H1 (cell line): ENCODE results near the gene GCSAM. TPM values are rescaled to one million over a fixed set of nuclear protein-coding genes. Genes with fewer than 3 reads are reported as not detected.

Experiments used
- CTCF ChIA-PET: fragments of 300-600 bp; sonication (Branson Sonifier 250); formaldehyde crosslinking; loops from one replicate; lab custom pipeline; 2021; ENCODE audit not compliant: partially characterized antibody; lab: Charles Lee
- POLR2A ChIA-PET: fragments of 300-600 bp; sonication (Branson Sonifier 250); formaldehyde crosslinking; loops from one replicate; lab custom pipeline; 2021; ENCODE audit warnings: inconsistent platforms; ENCODE audit not compliant: partially characterized antibody; lab: Charles Lee
- DNase-seq, 2 experiments: peaks; one replicate each; pipeline versions ENCODE4 v3.0.0 to v3.0.0-alpha.2; 2010 to 2022; ENCODE audit warnings: low spot score in 2 of 2, low read depth in 1 of 2, mixed read lengths in 1 of 2
- FAIRE-seq: peaks from 2 replicates; lab custom pipeline; 2011; peaks lifted over from hg19 to GRCh38; lab: Jason Lieb, UNC
- H2AFZ ChIP-seq: 2 replicates; pipeline ENCODE4 v1.8.1; 2012; ENCODE audit warnings: low read length, inconsistent platforms
- H2AK5ac ChIP-seq: 2 replicates; pipeline ENCODE4 v1.6.1; 2013; ENCODE audit warnings: low read depth, low read length
- H2BK120ac ChIP-seq: replicated peaks from 2 replicates; pipeline ENCODE3; 2013; ENCODE audit warnings: low read depth, low read length, inconsistent platforms
- H2BK12ac ChIP-seq: 2 replicates; pipeline ENCODE4 v1.6.1; 2013; ENCODE audit warnings: low read depth, low read length
- H2BK15ac ChIP-seq: 2 replicates; pipeline ENCODE4 v1.6.1; 2013; ENCODE audit warnings: low read length
- H2BK20ac ChIP-seq: 2 replicates; pipeline ENCODE4 v1.6.1; 2013; ENCODE audit warnings: low read length
- H2BK5ac ChIP-seq: 2 replicates; pipeline ENCODE4 v1.6.1; 2013; ENCODE audit warnings: low read depth, low read length
- H3K14ac ChIP-seq: 2 replicates; pipeline ENCODE4 v1.6.1; 2013; ENCODE audit warnings: inconsistent platforms; ENCODE audit not compliant: insufficient read length
- H3K18ac ChIP-seq: 2 replicates; pipeline ENCODE4 v1.6.1; 2013; ENCODE audit warnings: low read length; ENCODE audit errors: extremely low read depth
- H3K23ac ChIP-seq: 2 replicates; pipeline ENCODE4 v1.6.1; 2013; ENCODE audit warnings: inconsistent platforms; ENCODE audit not compliant: insufficient read length
- H3K23me2 ChIP-seq: 2 replicates; pipeline ENCODE4 v1.6.1; 2013; ENCODE audit warnings: low read depth, low read length
- H3K27ac ChIP-seq: 2 replicates; pipeline ENCODE4 v1.6.1; 2011; ENCODE audit warnings: low read depth, low read length, inconsistent platforms
- H3K27me3 ChIP-seq, 4 experiments: replicated peaks in 1 of 4; 1 replicate in 1 of 4; 2 replicates in 3 of 4; pipeline versions ENCODE4 v1.6.1 to v1.8.1; 2011 to 2013; ENCODE audit warnings: low read length in 3 of 4, mild to moderate bottlenecking in 3 of 4, inconsistent platforms in 2 of 4, mixed read lengths in 2 of 4, moderate library complexity in 1 of 4; ENCODE audit not compliant: control insufficient read depth in 3 of 4, insufficient read depth in 3 of 4; ENCODE audit errors: extremely low read depth in 1 of 4
- H3K36me3 ChIP-seq, 4 experiments: 2 replicates each; pipeline versions ENCODE4 v1.6.1 to v1.8.1; 2011 to 2013; ENCODE audit warnings: mild to moderate bottlenecking in 4 of 4, low read length in 3 of 4, moderate library complexity in 2 of 4, control low read depth in 1 of 4, inconsistent platforms in 1 of 4; ENCODE audit not compliant: insufficient read depth in 4 of 4, control insufficient read depth in 2 of 4
- H3K4ac ChIP-seq: replicated peaks from 2 replicates; pipeline ENCODE3; 2013; ENCODE audit warnings: low read length, low read depth, mixed read lengths, inconsistent platforms; ENCODE audit not compliant: insufficient read length
- H3K4me1 ChIP-seq, 4 experiments: replicated peaks in 1 of 4; 1 replicate in 1 of 4; 2 replicates in 3 of 4; pipeline versions ENCODE4 v1.6.1 to v1.8.1; 2011 to 2013; ENCODE audit warnings: low read length in 3 of 4, inconsistent platforms in 2 of 4, mixed read lengths in 1 of 4; ENCODE audit not compliant: insufficient read depth in 4 of 4, control insufficient read depth in 3 of 4
- H3K4me2 ChIP-seq, 2 experiments: 2 replicates each; pipeline versions ENCODE4 v1.6.1 to v1.8.1; 2011 to 2013; ENCODE audit warnings: low read depth in 2 of 2, low read length in 2 of 2, control low read depth in 1 of 2, inconsistent platforms in 1 of 2, mild to moderate bottlenecking in 1 of 2; ENCODE audit not compliant: insufficient read depth in 1 of 2
- H3K4me3 ChIP-seq, 4 experiments: fragments of 200-600, 300-600 bp in 1 of 4; sonication (generic), shearing (Covaris generic), sonication (Bioruptor Twin) in 1 of 4; 2 replicates each; pipeline versions ENCODE4 v1.5.1 to v1.8.1; 2011 to 2016; ENCODE audit warnings: low read length in 4 of 4, low read depth in 3 of 4, control low read depth in 2 of 4, inconsistent platforms in 2 of 4, mild to moderate bottlenecking in 2 of 4, mixed read lengths in 1 of 4, moderate library complexity in 1 of 4; ENCODE audit not compliant: insufficient read depth in 2 of 4; ENCODE audit errors: extremely low read depth in 1 of 4
- H3K56ac ChIP-seq: replicated peaks from 2 replicates; pipeline ENCODE3; 2013; ENCODE audit warnings: low read depth, mild to moderate bottlenecking, mixed read lengths, low read length, inconsistent platforms; ENCODE audit not compliant: insufficient read length
- H3K79me1 ChIP-seq: 2 replicates; pipeline ENCODE4 v1.6.1; 2013; ENCODE audit warnings: low read depth, low read length, control low read depth
- H3K79me2 ChIP-seq, 2 experiments: 2 replicates each; pipeline versions ENCODE4 v1.6.1 to v1.8.1; 2012 to 2013; ENCODE audit warnings: low read length in 2 of 2, mild to moderate bottlenecking in 2 of 2, inconsistent platforms in 1 of 2; ENCODE audit not compliant: insufficient read depth in 2 of 2, control insufficient read depth in 1 of 2
- H3K9ac ChIP-seq, 4 experiments: replicated peaks in 1 of 4; 1 replicate in 1 of 4; 2 replicates in 3 of 4; pipeline versions ENCODE4 v1.6.1 to v1.8.1; 2011 to 2013; ENCODE audit warnings: low read depth in 3 of 4, low read length in 3 of 4, control low read depth in 2 of 4, mild to moderate bottlenecking in 2 of 4, moderate library complexity in 2 of 4, inconsistent platforms in 1 of 4; ENCODE audit errors: extremely low read depth in 1 of 4
- H3K9me3 ChIP-seq, 2 experiments: 2 replicates each; pipeline versions ENCODE4 v1.6.1 to v1.8.1; 2012 to 2013; ENCODE audit warnings: mild to moderate bottlenecking in 2 of 2, moderate library complexity in 2 of 2, control low read depth in 1 of 2, inconsistent platforms in 1 of 2, low read depth in 1 of 2, low read length in 1 of 2, mixed read lengths in 1 of 2; ENCODE audit not compliant: insufficient read depth in 2 of 2
- H4K20me1 ChIP-seq, 2 experiments: replicated peaks in 1 of 2; 2 replicates each; pipeline versions ENCODE3 to v1.8.1; 2011 to 2013; ENCODE audit warnings: inconsistent platforms in 2 of 2, low read length in 2 of 2, mild to moderate bottlenecking in 1 of 2; ENCODE audit not compliant: insufficient read depth in 2 of 2, control insufficient read depth in 1 of 2
- H4K5ac ChIP-seq: 2 replicates; pipeline ENCODE4 v1.6.1; 2013; ENCODE audit warnings: low read length, low read depth, mixed read lengths, inconsistent platforms; ENCODE audit not compliant: insufficient read length
- H4K8ac ChIP-seq: 2 replicates; pipeline ENCODE4 v1.8.0; 2013; ENCODE audit warnings: mild to moderate bottlenecking, moderate library complexity, low read length, inconsistent platforms; ENCODE audit not compliant: insufficient read depth; ENCODE audit errors: extremely low read depth
- H4K91ac ChIP-seq: replicated peaks from 2 replicates; pipeline ENCODE3; 2013; ENCODE audit warnings: low read length, mixed read lengths, inconsistent platforms; ENCODE audit not compliant: insufficient read length
- ASH2L ChIP-seq: fragments of 200-600, 300-600 bp; sonication (generic); IDR thresholded peaks from one replicate; pipeline ENCODE4 v1.7.1; 2017; ENCODE audit warnings: low read length
- BCL11A ChIP-seq, 2 experiments: IDR thresholded peaks; one replicate each; pipeline ENCODE4 v1.6.1; 2011; ENCODE audit warnings: low read depth in 2 of 2, low read length in 2 of 2, mild to moderate bottlenecking in 2 of 2
- CHD2 ChIP-seq: IDR thresholded peaks from 2 replicates; pipeline ENCODE4 v1.6.1; 2012; ENCODE audit warnings: low read length, improper control_type of control experiment
- EZH2 ChIP-seq: fragments of 200-600 bp; sonication (generic); IDR thresholded peaks from 2 replicates; pipeline ENCODE4 v1.7.1; 2012; ENCODE audit warnings: low read depth, mild to moderate bottlenecking, moderate library complexity, low read length, inconsistent platforms; ENCODE audit not compliant: severe bottlenecking
- GTF2F1 ChIP-seq: IDR thresholded peaks from 2 replicates; pipeline ENCODE4 v1.6.1; 2012; ENCODE audit warnings: low read depth, low read length, improper control_type of control experiment, borderline replicate concordance
- HDAC2 ChIP-seq, 2 experiments: fragments of 300-600 bp in 1 of 2; sonication (generic) in 1 of 2; IDR thresholded peaks; 2 replicates each; pipeline ENCODE4 v1.6.1; 2011 to 2012; ENCODE audit warnings: low read depth in 2 of 2, low read length in 2 of 2, mild to moderate bottlenecking in 2 of 2, moderate library complexity in 2 of 2, borderline replicate concordance in 1 of 2, inconsistent platforms in 1 of 2
- NANOG ChIP-seq: IDR thresholded peaks from 2 replicates; pipeline ENCODE4 v1.6.1; 2011; ENCODE audit warnings: low read length, low read depth, mild to moderate bottlenecking, inconsistent platforms; ENCODE audit not compliant: insufficient read depth, poor library complexity, severe bottlenecking
- RBBP5 ChIP-seq: IDR thresholded peaks from 2 replicates; pipeline ENCODE4 v1.7.1; 2012; ENCODE audit warnings: low read depth, mild to moderate bottlenecking, inconsistent platforms, low read length, moderate library complexity, borderline replicate concordance
- SIN3A ChIP-seq, 2 experiments: IDR thresholded peaks in 1 of 2; conservative IDR thresholded peaks in 1 of 2; 2 replicates each; pipeline ENCODE4 v1.6.1; 2011 to 2012; ENCODE audit warnings: low read length in 2 of 2, improper control_type of control experiment in 1 of 2, low read depth in 1 of 2, mild to moderate bottlenecking in 1 of 2
- TCF12 ChIP-seq: IDR thresholded peaks from 2 replicates; pipeline ENCODE4 v1.6.1; 2011; ENCODE audit warnings: low read depth, mild to moderate bottlenecking, low read length
- TEAD4 ChIP-seq: IDR thresholded peaks from 2 replicates; pipeline ENCODE4 v1.6.1; 2012; ENCODE audit warnings: low read depth, low read length, inconsistent platforms, mixed read lengths
- ZNF274 ChIP-seq: IDR thresholded peaks from 2 replicates; pipeline ENCODE4 v1.7.0; 2012; ENCODE audit warnings: low read length, borderline replicate concordance; ENCODE audit errors: extremely low read depth
- WGBS, 2 experiments: shearing (Covaris generic) in 1 of 2; methylation state at CpG; one replicate each; pipeline versions ENCODE4 v1.1.6 to v1.1.7; 2013 to 2015; ENCODE audit warnings: low lambda C conversion rate in 2 of 2, mixed read lengths in 2 of 2, inconsistent platforms in 1 of 2, low coverage in 1 of 2, missing lambda C conversion rate in 1 of 2; ENCODE audit not compliant: insufficient replicate concordance in 2 of 2, insufficient coverage in 1 of 2, insufficient read length in 1 of 2; ENCODE audit errors: extremely low coverage in 1 of 2, missing lambda C conversion rate in 1 of 2; 5-methylcytosine and 5-hydroxymethylcytosine counted together
- polyA plus RNA-seq, 7 experiments: library from polyadenylated mRNA; depleted of rRNA in 3 of 7; stranded (reverse) in 5 of 7; unstranded in 2 of 7; fragments of >200 nt in 5 of 7; fragments of 200-250 nt in 2 of 7; gene quantifications; 1 replicate in 5 of 7; 2 replicates in 1 of 7; 4 replicates in 1 of 7; pipeline versions ENCODE4 v1.2.1 to v1.2.3, GENCODE V29; 2011 to 2013; ENCODE audit warnings: missing spikeins in 2 of 7, mixed read lengths in 2 of 7
- total RNA-seq: library from RNA; stranded (reverse); fragmentation: NEBNext Ultra II Directional; extraction: Animal tissue kit (Norgen Biotek cat#: 25700); gene quantifications from 2 replicates; pipeline ENCODE4 v1.2.1, GENCODE V29; 2021

GCSAM gene
- total and polyA plus RNA-seq, 2 of the 8 experiments (the other 6 are each of a cell fraction or from before 2014, with no cell fraction given): not detected

DNA sequence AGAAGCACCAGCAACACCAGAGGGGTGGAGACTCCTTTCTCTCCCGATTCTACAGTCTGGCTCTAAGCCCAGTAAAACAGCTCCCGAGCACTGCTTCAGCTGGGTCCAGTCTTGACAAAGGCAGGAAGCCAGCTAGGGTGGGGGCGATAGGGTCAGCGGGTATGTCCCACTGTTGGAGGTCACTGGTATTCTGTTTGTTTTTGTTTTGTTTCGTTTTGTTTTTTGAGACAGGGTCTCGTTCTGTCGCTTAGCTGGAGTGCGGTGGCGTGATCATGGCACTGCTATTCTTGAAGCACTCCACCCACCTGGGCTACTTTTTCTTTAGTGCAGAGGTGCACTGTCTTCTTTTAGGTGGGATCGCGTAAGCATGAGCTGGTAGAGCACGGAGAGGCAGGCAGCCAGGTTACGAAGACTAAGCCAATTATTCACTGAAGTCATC is 16.3 kb downstream of the GCSAM start:
- Histone ChIP-seq H2AFZ (no peak overlapping the region), H3K18ac (no peak overlapping the region), H4K5ac (no peak overlapping the region), H3K23ac (no peak overlapping the region), H2AK5ac (no peak overlapping the region), H3K4me1 (peaks cover 0 to 4% (median 2%) of the 10 kb centered on the region in 4 experiments; a peak in 2 of 7 replicates), H3K23me2 (no peaks in the 10 kb centered on the region), H2BK5ac (no peak overlapping the region), H3K4ac (no peak overlapping the region), H3K14ac (no peak overlapping the region), H2BK20ac (no peak overlapping the region), H4K91ac (no peak overlapping the region), H3K36me3 (peaks cover 0 to 8% (median 3%) of the 10 kb centered on the region in 4 experiments; a peak in 5 of 8 replicates), H4K8ac (no peak overlapping the region), H3K27ac (0 out of 2 replicates have a peak overlapping the region, but pooled peaks have one; percentile 7), H3K4me2 (no peak overlapping the region), H2BK120ac (no peak overlapping the region), H3K79me2 (no peaks in the 10 kb centered on the region), H3K4me3 (no peak overlapping the region), H3K27me3 (no peaks in the 10 kb centered on the region), H3K79me1 (no peaks in the 10 kb centered on the region), H2BK15ac (no peak overlapping the region), H3K56ac (no peak overlapping the region), H3K9me3 (no peaks in the 10 kb centered on the region), H3K9ac (peak overlapping the region in 1 of 4 experiments; percentile 34; a peak in 1 of 7 replicates), H2BK12ac (no peak overlapping the region), H4K20me1 (no peaks in the 10 kb centered on the region)
- WGBS, 2 experiments: 87% methylated on average over 13 of the region's 13 CpGs; no CpG with 5 or more reads in 1 of the 2 experiments
- ChIA-PET CTCF (interaction anchor here (0.6 to 1.7 kb wide), 8 partner anchors 7 to 217 kb away, joined by 3 to 11 read pairs (median 3); no protein-coding TSS in a partner anchor), POLR2A (interaction anchor here (1.1 kb wide), 1 partner anchor 12 kb away, joined by 3 read pairs; no protein-coding TSS in a partner anchor)
- no peak for DNase-seq
- FAIRE-seq: no peak
- no peak for TF ChIP-seq TEAD4
- TF ChIP-seq BCL11A (IDR thresholded peaks at IDR 0.05; ENCODE audit: low read depth in 2 of 2, low read length in 2 of 2): no peak
- TF ChIP-seq HDAC2 (IDR thresholded peaks at IDR 0.05; ENCODE audit: borderline replicate concordance in 1 of 2, low read depth in 2 of 2, low read length in 2 of 2): no peak
- TF ChIP-seq ZNF274: no peak
- no peak for TF ChIP-seq TCF12
- TF ChIP-seq ASH2L: no peak
- TF ChIP-seq EZH2: no peak
- no peak for TF ChIP-seq NANOG
- TF ChIP-seq RBBP5: no peak
- TF ChIP-seq CHD2: no peak
- no peak for TF ChIP-seq GTF2F1
- no peak for TF ChIP-seq SIN3A (conservative IDR thresholded peaks at IDR 0.05 in 1 of 2, IDR thresholded peaks at IDR 0.05 in 1 of 2; ENCODE audit: low read depth in 1 of 2, low read length in 2 of 2)
